Peyer's patch (tissue), 4 donors: ENCODE measurements around the gene SNAPC4.

Source experiments
- POLR2A ChIP-seq, 2 donors: fragments of 450-650 bp; IDR thresholded peaks; one replicate each; pipeline ENCODE4 v1.5.1; 2017; ENCODE audit warnings: antibody characterized with exemption in 2 of 2, mild to moderate bottlenecking in 2 of 2, moderate library complexity in 2 of 2
- TF ChIP-seq, protein P1 (sequence below), 6 experiments: fragments of 450-650 bp in 4 of 6; fragments of 200-600 bp in 2 of 6; sonication (generic) in 1 of 6; IDR thresholded peaks; one replicate each; pipeline ENCODE4 v1.5.1; 2017 to 2019; ENCODE audit warnings: antibody characterized with exemption in 6 of 6, mild to moderate bottlenecking in 3 of 6, moderate library complexity in 1 of 6

DNA sequence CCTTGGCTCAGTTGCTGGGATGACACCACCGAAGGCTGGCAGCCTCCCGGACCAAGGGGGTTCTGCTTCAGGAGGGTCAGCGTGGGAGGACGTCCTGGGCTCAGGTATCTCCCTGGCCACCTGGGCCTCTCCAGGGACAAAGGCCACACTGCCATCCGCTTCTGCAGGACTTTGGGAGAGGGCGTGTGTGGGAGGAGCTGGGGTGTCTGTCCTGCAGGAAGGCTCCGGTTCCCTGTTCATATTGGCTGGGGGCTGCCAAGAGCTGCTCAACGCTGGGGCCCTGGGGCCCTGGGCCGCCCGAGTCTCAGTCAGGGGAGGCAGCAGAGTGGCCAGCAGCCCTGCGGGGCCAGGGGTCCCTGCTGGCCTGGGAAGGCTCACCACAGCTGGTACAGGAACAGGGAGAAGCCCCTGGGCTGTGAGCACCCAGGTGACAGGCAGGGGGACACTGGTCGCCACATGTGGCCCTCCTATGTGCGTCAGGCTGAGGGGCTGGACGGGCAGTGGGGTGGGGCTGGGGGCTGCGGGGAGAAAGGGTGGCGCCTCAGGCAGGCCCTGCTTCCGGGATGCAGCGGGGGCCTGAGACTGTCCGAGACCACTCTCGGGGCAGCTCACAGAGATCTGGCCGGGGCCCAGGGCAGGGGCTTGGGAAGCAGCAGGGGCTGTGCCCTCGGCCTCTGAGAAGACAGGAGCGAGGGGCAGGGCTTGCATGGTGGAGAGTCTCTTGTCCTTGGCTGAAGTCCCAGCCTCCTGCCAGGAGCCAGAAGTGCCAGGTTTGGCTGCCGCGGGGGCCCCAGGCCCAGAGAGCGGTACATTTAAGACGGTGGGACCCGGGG is 21.6 kb downstream of the SNAPC4 start:
- TF ChIP-seq, protein P1, sequence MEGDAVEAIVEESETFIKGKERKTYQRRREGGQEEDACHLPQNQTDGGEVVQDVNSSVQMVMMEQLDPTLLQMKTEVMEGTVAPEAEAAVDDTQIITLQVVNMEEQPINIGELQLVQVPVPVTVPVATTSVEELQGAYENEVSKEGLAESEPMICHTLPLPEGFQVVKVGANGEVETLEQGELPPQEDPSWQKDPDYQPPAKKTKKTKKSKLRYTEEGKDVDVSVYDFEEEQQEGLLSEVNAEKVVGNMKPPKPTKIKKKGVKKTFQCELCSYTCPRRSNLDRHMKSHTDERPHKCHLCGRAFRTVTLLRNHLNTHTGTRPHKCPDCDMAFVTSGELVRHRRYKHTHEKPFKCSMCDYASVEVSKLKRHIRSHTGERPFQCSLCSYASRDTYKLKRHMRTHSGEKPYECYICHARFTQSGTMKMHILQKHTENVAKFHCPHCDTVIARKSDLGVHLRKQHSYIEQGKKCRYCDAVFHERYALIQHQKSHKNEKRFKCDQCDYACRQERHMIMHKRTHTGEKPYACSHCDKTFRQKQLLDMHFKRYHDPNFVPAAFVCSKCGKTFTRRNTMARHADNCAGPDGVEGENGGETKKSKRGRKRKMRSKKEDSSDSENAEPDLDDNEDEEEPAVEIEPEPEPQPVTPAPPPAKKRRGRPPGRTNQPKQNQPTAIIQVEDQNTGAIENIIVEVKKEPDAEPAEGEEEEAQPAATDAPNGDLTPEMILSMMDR (IDR thresholded peaks at IDR 0.05) = no peak
- TF ChIP-seq POLR2A (IDR thresholded peaks at IDR 0.05) = no peak
